OCI-LY7 (cell line): ENCODE results near the gene PYGB.

Experiments used
- EZH2phosphoT487 ChIP-seq: fragments of 200-600 bp; sonication (generic); IDR thresholded peaks from 2 replicates; pipeline ENCODE4 v1.6.1; 2018; ENCODE audit warnings: low read depth, borderline replicate concordance, mild to moderate bottlenecking, mixed run types, antibody characterized with exemption, low read length, moderate library complexity, mixed read lengths
- TF ChIP-seq, protein P1 (sequence below): fragments of 200-600 bp; sonication (generic); conservative IDR thresholded peaks from 2 replicates; pipeline ENCODE4 v1.5.1; 2014; ENCODE audit warnings: mild to moderate bottlenecking, antibody characterized with exemption, low read length, moderate library complexity, mixed read lengths

- TF ChIP-seq EZH2phosphoT487 = no peak
- TF ChIP-seq, protein P1, sequence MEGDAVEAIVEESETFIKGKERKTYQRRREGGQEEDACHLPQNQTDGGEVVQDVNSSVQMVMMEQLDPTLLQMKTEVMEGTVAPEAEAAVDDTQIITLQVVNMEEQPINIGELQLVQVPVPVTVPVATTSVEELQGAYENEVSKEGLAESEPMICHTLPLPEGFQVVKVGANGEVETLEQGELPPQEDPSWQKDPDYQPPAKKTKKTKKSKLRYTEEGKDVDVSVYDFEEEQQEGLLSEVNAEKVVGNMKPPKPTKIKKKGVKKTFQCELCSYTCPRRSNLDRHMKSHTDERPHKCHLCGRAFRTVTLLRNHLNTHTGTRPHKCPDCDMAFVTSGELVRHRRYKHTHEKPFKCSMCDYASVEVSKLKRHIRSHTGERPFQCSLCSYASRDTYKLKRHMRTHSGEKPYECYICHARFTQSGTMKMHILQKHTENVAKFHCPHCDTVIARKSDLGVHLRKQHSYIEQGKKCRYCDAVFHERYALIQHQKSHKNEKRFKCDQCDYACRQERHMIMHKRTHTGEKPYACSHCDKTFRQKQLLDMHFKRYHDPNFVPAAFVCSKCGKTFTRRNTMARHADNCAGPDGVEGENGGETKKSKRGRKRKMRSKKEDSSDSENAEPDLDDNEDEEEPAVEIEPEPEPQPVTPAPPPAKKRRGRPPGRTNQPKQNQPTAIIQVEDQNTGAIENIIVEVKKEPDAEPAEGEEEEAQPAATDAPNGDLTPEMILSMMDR = no peak
These were observed 54.7 kb downstream of the PYGB start for GRCh38 chr20:25302596-25302995.
